ENCODE measurements around the gene POLR1G. TPM values are rescaled to one million over a fixed set of nuclear protein-coding genes. Genes with fewer than 3 reads are reported as not detected.
A peak's percentile ranks its signal among the peaks of the same experiment; 100 is the strongest.

The POLR1G gene
- polyA plus RNA-seq, 2 of the 4 experiments (the other 2 are of a cell fraction) = 15.1 to 31.2 TPM

- no peak for FAIRE-seq
- Histone ChIP-seq H3K9me3 (no peaks in the 10 kb centered on the region), H3K27ac (no peak overlapping the region), H3K4me1 (0 out of 3 replicates have a peak, but pooled peaks cover 4% of the 10 kb centered on the region), H3K4me3 (no peak overlapping the region), H3K4me2 (no peak overlapping the region)
- no peak for ATAC-seq
- no peak for DNase-seq (ENCODE audit: low read depth in 1 of 2, low spot score in 1 of 2)
- WGBS (ENCODE audit: missing lambda C conversion rate) = 94% methylated on average over 8 of the region's 8 CpGs
- TF ChIP-seq ZFP36 (IDR thresholded peaks at IDR 0.05; ENCODE audit: borderline replicate concordance, partially characterized antibody) = peak; percentile 73
- TF ChIP-seq SREBF2 (IDR thresholded peaks at IDR 0.05) = no peak
- POLR2A ChIA-PET = interaction anchor here (0.6 to 1.5 kb wide), 3 partner anchors 9 to 157 kb away, joined by 3 to 5 read pairs (median 5); no protein-coding TSS in a partner anchor
- CTCF ChIA-PET = interaction anchor here (0.7 to 7.9 kb wide), 8 partner anchors 9 to 331 kb away, joined by 3 to 73 read pairs (median 10); partner anchors contain the start of gene PPP1R13L
Observed at GRCh38 chr19:45414468-45414867, 8.0 kb downstream of the POLR1G start.

GRCh38 chr19:45417151-45417550, 10.7 kb downstream of the POLR1G start:
- Histone ChIP-seq H3K4me3 (no peak overlapping the region), H3K9me3 (no peaks in the 10 kb centered on the region), H3K27ac (no peak overlapping the region), H3K4me1 (peaks cover 5% of the 10 kb centered on the region; the same call in 1 of the 3 replicates), H3K4me2 (no peak overlapping the region)
- POLR2A ChIA-PET = interaction anchor here (0.6 to 1.3 kb wide), 2 partner anchors 10 to 11 kb away, joined by 3 to 4 read pairs; no protein-coding TSS in a partner anchor
- ATAC-seq (peak in 1 of 2 experiments; percentile 13; a peak in 2 of 6 replicates), DNase-seq (ENCODE audit: low read depth in 1 of 2, low spot score in 1 of 2) (no peak), FAIRE-seq (no peak)
- 90% methylated on average over 4 of the region's 4 CpGs for WGBS (ENCODE audit: missing lambda C conversion rate)
- CTCF ChIA-PET = interaction anchor here (0.6 to 7.9 kb wide), 9 partner anchors 9 to 225 kb away, joined by 3 to 73 read pairs (median 11); partner anchors contain the start of gene PPP1R13L
- peak; percentile 54 for TF ChIP-seq ZFP36 (IDR thresholded peaks at IDR 0.05; ENCODE audit: borderline replicate concordance, partially characterized antibody)
- no peak for TF ChIP-seq RCOR1 (IDR thresholded peaks at IDR 0.05; ENCODE audit: low read depth, low read length)
- TF ChIP-seq CBX2 (IDR thresholded peaks at IDR 0.05; ENCODE audit: borderline replicate concordance, low read depth) = no peak
- TF ChIP-seq POLR2AphosphoS2 (conservative IDR thresholded peaks at IDR 0.05; ENCODE audit: low read length) = 0 out of 2 replicates have a peak, but pooled peaks have one; percentile 36

- DNase-seq (ENCODE audit: low read depth in 1 of 2, low spot score in 1 of 2) (no peak), ATAC-seq (no peak), FAIRE-seq (no peak)
- Histone ChIP-seq H3K4me1 (peaks cover 15% of the 10 kb centered on the region; the same call in 1 of the 3 replicates), H3K27ac (no peak overlapping the region), H3K9me3 (no peaks in the 10 kb centered on the region), H3K4me2 (no peak overlapping the region), H3K4me3 (no peak overlapping the region)
- CTCF ChIA-PET = interaction anchor here (7.1 to 7.9 kb wide), 2 partner anchors 16 to 21 kb away, joined by 39 to 73 read pairs; partner anchors contain the start of gene PPP1R13L
- no peak for TF ChIP-seq EHF (CRISPR knock-in tag; IDR thresholded peaks at IDR 0.05)
- no peak for TF ChIP-seq KDM1A (IDR thresholded peaks at IDR 0.05; ENCODE audit: low read depth)
- no peak for TF ChIP-seq HMGXB4 (CRISPR knock-in tag; IDR thresholded peaks at IDR 0.05; ENCODE audit: borderline replicate concordance)
- no peak for TF ChIP-seq HOXA7 (CRISPR knock-in tag; IDR thresholded peaks at IDR 0.05)
- no peak for TF ChIP-seq CBX2 (IDR thresholded peaks at IDR 0.05; ENCODE audit: borderline replicate concordance, low read depth)
- TF ChIP-seq TP53 (CRISPR knock-in tag; IDR thresholded peaks at IDR 0.05) = no peak
- TF ChIP-seq NR3C1 (IDR thresholded peaks at IDR 0.05) = no peak
- no peak for TF ChIP-seq TFCP2L1 (CRISPR knock-in tag; IDR thresholded peaks at IDR 0.05)
- no peak for TF ChIP-seq JUN (IDR thresholded peaks at IDR 0.05)
- TF ChIP-seq EHMT2 (IDR thresholded peaks at IDR 0.05; ENCODE audit: low read depth) = no peak
- TF ChIP-seq BHLHE40 (IDR thresholded peaks at IDR 0.05; ENCODE audit: low read depth, low read length) = no peak
- TF ChIP-seq ZFP36 (IDR thresholded peaks at IDR 0.05; ENCODE audit: borderline replicate concordance, partially characterized antibody) = no peak
- TF ChIP-seq EP300 (IDR thresholded peaks at IDR 0.05) = no peak
- TF ChIP-seq RFX5 (IDR thresholded peaks at IDR 0.05) = no peak
- TF ChIP-seq ZC3H11A (IDR thresholded peaks at IDR 0.05) = no peak
- no peak for TF ChIP-seq HOXB5 (CRISPR knock-in tag; IDR thresholded peaks at IDR 0.05)
- TF ChIP-seq CBX8 (IDR thresholded peaks at IDR 0.05) = no peak
- POLR2A ChIA-PET = no interaction called here
- 88% methylated on average over 9 of the region's 9 CpGs for WGBS (ENCODE audit: missing lambda C conversion rate)
Observed at GRCh38 chr19:45418802-45419201, 12.4 kb downstream of the POLR1G start.

Data from A549 (cell line).